KOPT-K1 (cell line): ENCODE results near the gene MERTK.

Experiments
- H3K27ac ChIP-seq: fragments of 200-600 bp; sonication (generic); 2 replicates; pipeline ENCODE4 v1.5.1; 2016; ENCODE audit warnings: antibody characterized with exemption, mild to moderate bottlenecking, low read depth, low read length; ENCODE audit not compliant: poor library complexity, severe bottlenecking
- H3K36me3 ChIP-seq: fragments of 200-600 bp; sonication (generic); 2 replicates; pipeline ENCODE4 v1.5.1; 2017; ENCODE audit warnings: antibody characterized with exemption, mild to moderate bottlenecking, low read length, moderate library complexity; ENCODE audit not compliant: insufficient read depth
- H3K9me3 ChIP-seq: fragments of 200-600 bp; sonication (generic); 2 replicates; pipeline ENCODE4 v1.5.1; 2017; ENCODE audit warnings: antibody characterized with exemption, low read length, mild to moderate bottlenecking; ENCODE audit not compliant: insufficient read depth, poor library complexity, severe bottlenecking

The MERTK gene

GRCh38 chr2:111973701-111974100, 75.3 kb downstream of the MERTK start:
- Histone ChIP-seq H3K36me3 (no peaks in the 10 kb centered on the region), H3K9me3 (no peaks in the 10 kb centered on the region), H3K27ac (no peak overlapping the region)

GRCh38 chr2:111975053-111975552, 76.7 kb downstream of the MERTK start:
- no peaks in the 10 kb centered on the region for H3K36me3 ChIP-seq
- no peak overlapping the region for H3K27ac ChIP-seq
- H3K9me3 ChIP-seq, result no peaks in the 10 kb centered on the region

DNA sequence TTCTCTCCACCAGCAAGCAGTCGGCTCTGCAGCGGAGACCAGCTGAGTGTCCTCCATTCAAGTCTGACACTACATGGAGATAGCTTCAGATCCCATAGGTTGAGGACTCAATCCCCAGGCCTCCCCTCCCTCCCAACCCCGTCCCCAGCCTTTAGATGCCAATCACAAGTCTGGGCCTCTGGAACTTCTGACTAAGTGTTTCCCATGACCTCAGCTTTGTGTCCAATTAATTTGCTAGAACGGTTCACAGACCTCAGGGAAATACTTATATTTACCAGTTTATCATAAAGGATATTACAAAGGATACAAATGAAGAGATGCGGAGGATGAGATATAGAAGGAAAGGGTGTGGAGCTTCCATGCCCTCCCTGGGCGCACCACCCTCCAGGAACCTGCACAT, 77.4 kb downstream of the MERTK start:
- H3K36me3 ChIP-seq, result no peaks in the 10 kb centered on the region
- no peaks in the 10 kb centered on the region for H3K9me3 ChIP-seq
- H3K27ac ChIP-seq, result no peak overlapping the region

DNA sequence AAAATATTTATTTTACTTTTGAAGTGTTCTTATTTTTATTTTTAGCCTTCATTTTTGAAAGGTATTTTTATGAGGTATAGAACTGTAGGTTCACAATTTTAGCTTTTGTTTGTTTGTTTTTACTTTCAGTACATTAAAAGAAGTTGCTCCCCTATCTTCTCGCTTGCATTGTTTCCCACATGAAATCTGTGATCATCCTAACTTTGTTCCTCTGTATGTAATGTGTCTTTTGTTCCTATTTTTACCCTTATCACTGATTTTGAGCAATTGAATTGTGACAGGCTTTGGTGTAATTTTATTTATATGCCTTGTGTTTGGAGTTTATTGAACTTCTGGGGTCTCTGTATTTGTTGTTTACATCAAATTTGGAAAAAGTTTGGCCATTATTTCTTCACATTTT, 78.8 kb downstream of the MERTK start:
- Histone ChIP-seq H3K9me3 (no peaks in the 10 kb centered on the region), H3K27ac (no peak overlapping the region), H3K36me3 (no peaks in the 10 kb centered on the region)

DNA sequence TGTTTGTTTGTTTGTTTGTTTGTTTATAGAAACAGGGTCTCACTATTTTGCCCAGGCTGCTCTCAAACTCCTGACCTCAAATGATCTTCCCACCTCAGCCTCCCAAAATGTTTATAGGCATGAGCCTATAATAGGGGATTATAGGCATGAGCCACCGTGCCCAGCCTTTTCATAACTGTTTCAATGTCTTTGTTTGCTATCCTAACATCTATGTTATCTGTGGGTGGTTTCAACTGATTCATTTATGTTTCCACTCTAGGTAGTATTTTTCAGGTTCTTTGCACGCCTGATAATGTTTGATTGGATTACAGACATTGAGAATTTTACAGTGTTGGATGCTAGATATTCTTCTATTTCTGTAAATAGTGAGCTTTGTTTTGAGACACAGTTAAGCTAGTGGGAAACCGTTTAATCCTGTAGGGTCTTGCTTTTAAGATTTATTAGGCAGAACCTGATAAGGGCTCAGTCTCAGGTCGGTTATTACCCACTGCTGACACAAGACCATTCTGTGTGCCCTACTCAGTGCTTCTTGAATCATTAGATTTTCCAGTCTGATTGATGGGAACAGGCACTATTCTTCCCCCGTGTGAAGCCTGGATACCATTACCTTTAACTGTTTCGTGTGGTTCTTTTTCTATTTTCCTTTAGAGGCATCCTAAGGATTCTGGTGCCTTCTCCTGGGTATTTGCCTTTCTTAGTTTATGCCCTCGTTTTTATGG, 80.2 kb downstream of the MERTK start:
- H3K27ac ChIP-seq, result no peak overlapping the region
- no peaks in the 10 kb centered on the region for H3K9me3 ChIP-seq
- H3K36me3 ChIP-seq, result no peaks in the 10 kb centered on the region

GRCh38 chr2:111981666-111982065, 83.3 kb downstream of the MERTK start:
- H3K36me3 ChIP-seq, result no peaks in the 10 kb centered on the region
- no peak overlapping the region for H3K27ac ChIP-seq
- H3K9me3 ChIP-seq, result no peaks in the 10 kb centered on the region

- Histone ChIP-seq H3K36me3 (no peaks in the 10 kb centered on the region), H3K9me3 (no peaks in the 10 kb centered on the region), H3K27ac (no peak overlapping the region)
Observed at GRCh38 chr2:111982822-111983221, 84.4 kb downstream of the MERTK start.

- Histone ChIP-seq H3K9me3 (no peaks in the 10 kb centered on the region), H3K27ac (no peak overlapping the region), H3K36me3 (no peaks in the 10 kb centered on the region)
Observed at GRCh38 chr2:111983478-111984212, 85.2 kb downstream of the MERTK start.

DNA sequence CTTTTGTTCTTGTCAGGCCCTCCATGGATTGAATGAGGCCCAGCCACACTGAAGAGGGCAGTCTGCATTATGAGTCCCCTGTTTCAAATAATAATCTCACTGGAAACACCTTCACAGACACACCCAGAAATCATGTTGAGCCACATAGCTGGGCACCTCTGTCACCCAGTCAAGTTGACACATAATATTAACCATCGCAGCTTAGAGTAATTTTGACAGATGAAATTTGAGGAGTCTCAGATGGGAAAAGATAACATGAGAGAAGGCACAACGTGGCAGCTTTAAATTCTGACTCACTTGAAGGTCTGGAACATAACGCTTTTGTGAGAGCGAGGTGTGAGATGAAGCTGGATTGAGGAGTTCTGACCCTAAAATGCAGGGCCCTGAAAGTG, 85.8 kb downstream of the MERTK start:
- H3K36me3 ChIP-seq, result no peaks in the 10 kb centered on the region
- no peak overlapping the region for H3K27ac ChIP-seq
- H3K9me3 ChIP-seq, result no peaks in the 10 kb centered on the region

- Histone ChIP-seq H3K36me3 (no peaks in the 10 kb centered on the region), H3K27ac (no peak overlapping the region), H3K9me3 (no peaks in the 10 kb centered on the region)
Observed at GRCh38 chr2:111985514-111985913, 87.1 kb downstream of the MERTK start.

DNA sequence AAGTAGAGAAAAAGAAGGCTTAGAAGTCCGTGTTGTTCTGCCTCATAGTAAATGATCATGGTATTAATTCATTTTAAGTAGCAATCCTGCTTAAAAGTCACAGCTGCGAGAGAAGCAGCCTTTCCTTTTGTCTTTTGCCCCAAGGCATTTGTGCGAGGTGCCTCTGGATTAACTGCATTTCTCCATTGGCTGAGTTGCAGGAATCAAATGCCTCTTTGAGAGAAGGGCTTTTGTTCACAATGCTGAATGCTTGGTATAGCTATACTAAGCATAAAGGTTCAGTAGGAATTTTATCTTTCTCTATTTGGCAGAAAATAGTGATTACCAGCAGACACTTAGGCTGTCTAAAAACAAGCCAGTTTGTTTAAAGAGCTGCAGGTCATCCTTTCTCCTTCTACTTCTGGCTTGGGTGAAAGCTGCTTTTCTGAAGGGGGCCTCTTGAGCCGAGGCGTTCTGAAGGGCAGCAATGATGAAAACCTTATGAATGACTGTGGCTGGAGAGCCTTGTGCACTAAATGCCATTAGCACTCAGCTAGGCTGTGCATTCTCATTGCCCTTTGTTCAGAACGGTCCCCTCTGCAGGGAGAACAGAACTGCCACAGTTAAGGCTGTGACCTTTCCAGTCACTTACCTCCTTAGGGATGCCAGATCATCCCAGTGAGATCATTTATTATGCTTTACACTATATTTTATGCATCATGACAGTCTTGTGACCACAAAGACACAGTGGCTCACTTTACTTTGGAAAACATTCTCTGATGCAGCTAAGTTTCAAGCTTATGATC, 87.9 kb downstream of the MERTK start:
- H3K36me3 ChIP-seq, result no peaks in the 10 kb centered on the region
- H3K27ac ChIP-seq, result no peak overlapping the region
- no peaks in the 10 kb centered on the region for H3K9me3 ChIP-seq

DNA sequence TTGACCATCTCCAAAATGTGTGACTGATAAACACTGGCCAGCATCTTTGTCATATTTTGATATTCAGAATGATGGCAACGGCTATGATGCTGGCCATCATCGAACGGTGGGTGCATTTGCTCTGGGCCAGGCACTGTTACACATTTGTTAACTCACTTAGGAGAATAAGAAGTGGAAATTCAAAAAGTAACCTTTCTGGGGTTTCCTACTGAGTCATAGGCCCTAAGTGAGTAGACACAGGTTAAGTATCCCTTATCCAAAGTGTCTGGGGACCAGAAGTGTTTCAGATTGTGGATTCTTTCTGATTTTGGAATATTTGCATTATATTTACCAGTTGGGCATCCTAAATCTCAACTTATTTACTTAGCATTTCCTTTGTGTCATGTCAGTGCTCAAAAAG, 92.0 kb downstream of the MERTK start:
- no peaks in the 10 kb centered on the region for H3K9me3 ChIP-seq
- no peak overlapping the region for H3K27ac ChIP-seq
- H3K36me3 ChIP-seq, result no peaks in the 10 kb centered on the region

DNA sequence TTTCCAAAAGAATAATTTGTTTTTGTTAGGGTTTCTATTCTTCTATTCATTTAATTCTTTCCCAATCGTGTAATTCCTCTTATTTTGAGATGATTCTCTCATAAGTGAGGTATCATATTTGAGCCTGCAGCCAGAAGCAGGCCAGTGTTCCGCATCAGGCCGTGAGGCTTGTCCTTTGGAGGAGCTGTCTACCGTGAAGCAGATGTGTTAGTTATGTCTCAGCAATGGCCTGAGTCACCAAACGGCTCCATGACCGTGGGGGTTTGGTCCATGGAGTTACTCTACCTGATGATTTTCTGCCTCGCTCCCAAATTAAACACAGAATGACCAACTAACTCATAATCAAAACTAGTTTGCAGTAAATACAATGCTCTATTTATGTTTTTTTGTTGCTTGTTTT, 92.4 kb downstream of the MERTK start:
- Histone ChIP-seq H3K9me3 (no peaks in the 10 kb centered on the region), H3K36me3 (no peaks in the 10 kb centered on the region), H3K27ac (no peak overlapping the region)

GRCh38 chr2:111994042-111994441, 95.6 kb downstream of the MERTK start:
- H3K36me3 ChIP-seq, result no peaks in the 10 kb centered on the region

DNA sequence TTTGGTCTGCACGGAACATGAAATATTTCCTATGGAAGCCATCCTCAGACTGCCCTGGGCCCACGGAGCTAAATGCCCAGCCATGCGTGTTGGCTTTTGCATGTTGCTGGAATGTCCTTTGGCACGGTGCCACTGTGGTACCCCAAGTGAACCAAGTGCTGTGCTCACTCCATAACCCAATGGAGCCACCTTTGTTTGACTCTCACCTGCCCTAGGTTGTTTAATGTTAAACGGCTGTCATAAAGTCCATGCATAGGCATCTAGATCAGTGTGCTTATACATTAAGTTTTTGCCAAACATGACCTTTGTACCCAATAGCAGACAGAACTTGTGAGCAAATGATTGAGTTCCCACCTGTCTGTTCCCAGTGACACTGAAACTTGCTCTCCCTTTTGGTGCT, 96.7 kb downstream of the MERTK start:
- Histone ChIP-seq H3K36me3 (no peaks in the 10 kb centered on the region), H3K9me3 (no peaks in the 10 kb centered on the region), H3K27ac (no peak overlapping the region)

More at GRCh38 chr2:111994042-111994441, 95.6 kb downstream of the MERTK start:
- Histone ChIP-seq H3K9me3 (no peaks in the 10 kb centered on the region), H3K27ac (no peak overlapping the region)
